ENCODE measurements around the gene ISM1.

Gene ISM1

DNA sequence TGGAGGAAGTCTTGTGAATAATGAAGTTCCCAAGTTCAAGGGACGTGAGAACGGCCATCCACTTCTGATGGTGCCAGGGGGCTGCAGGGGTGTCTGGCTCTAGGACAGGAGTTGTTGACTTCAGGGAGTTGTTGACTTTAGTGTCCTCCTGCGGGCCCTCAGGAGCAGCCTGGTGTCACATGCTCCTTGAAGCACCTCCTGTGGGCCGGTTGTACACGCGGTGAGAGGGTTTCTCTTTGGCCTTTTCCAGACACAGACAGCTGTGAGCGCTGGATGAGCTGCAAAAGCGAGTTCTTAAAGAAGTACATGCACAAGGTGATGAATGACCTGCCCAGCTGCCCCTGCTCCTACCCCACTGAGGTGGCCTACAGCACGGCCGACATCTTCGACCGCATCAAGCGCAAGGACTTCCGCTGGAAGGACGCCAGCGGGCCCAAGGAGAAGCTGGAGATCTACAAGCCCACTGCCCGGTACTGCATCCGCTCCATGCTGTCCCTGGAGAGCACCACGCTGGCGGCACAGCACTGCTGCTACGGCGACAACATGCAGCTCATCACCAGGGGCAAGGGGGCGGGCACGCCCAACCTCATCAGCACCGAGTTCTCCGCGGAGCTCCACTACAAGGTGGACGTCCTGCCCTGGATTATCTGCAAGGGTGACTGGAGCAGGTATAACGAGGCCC is 77.8 kb downstream of the ISM1 start:
- in situ Hi-C loops (cut with MboI; ENCODE audit: low sequenced_read_pairs, unreplicated experiment): loop anchor here (10.0 kb wide), 1 partner anchor 184 kb away; no protein-coding TSS in a partner anchor
- peak; percentile 5 for DNase-seq (ENCODE audit: low spot score)
- TF ChIP-seq, protein P1, sequence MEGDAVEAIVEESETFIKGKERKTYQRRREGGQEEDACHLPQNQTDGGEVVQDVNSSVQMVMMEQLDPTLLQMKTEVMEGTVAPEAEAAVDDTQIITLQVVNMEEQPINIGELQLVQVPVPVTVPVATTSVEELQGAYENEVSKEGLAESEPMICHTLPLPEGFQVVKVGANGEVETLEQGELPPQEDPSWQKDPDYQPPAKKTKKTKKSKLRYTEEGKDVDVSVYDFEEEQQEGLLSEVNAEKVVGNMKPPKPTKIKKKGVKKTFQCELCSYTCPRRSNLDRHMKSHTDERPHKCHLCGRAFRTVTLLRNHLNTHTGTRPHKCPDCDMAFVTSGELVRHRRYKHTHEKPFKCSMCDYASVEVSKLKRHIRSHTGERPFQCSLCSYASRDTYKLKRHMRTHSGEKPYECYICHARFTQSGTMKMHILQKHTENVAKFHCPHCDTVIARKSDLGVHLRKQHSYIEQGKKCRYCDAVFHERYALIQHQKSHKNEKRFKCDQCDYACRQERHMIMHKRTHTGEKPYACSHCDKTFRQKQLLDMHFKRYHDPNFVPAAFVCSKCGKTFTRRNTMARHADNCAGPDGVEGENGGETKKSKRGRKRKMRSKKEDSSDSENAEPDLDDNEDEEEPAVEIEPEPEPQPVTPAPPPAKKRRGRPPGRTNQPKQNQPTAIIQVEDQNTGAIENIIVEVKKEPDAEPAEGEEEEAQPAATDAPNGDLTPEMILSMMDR (IDR thresholded peaks at IDR 0.05; ENCODE audit: borderline replicate concordance, control extremely low read depth, extremely low read depth, insufficient read depth, missing control alignments): no peak

DNA sequence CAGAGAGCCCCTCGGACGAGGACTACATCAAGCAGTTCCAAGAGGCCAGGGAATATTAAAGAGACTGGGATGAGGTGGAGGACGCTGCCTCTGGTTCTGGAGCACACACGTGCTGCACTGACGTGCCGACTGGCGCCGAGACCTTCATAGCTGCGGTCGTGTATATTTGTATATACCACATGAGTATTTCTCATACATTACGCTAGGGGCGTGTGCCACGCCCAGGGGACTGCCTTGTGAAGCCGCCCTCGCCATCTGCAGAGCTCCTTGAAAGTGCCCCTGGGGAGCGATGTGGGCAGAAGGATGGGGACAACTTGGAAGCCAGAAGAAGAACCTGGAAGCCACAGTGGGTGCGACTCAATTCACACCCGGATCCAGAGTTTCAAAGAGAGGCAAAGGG is 78.3 kb downstream of the ISM1 start:
- TF ChIP-seq, protein P1 (IDR thresholded peaks at IDR 0.05; ENCODE audit: borderline replicate concordance, control extremely low read depth, extremely low read depth, insufficient read depth, missing control alignments): no peak
- in situ Hi-C loops (cut with MboI; ENCODE audit: low sequenced_read_pairs, unreplicated experiment): loop anchor here (10.0 kb wide), 1 partner anchor 185 kb away; no protein-coding TSS in a partner anchor
- DNase-seq (ENCODE audit: low spot score): peak; percentile 1

GRCh38 chr20:13301596-13301995 is 80.5 kb downstream of the ISM1 start:
- in situ Hi-C loops (cut with MboI; ENCODE audit: low sequenced_read_pairs, unreplicated experiment): loop anchor here (25.0 kb wide), 1 partner anchor 486 kb away; the partner anchor contains the start of genes ESF1 and NDUFAF5
- TF ChIP-seq, protein P1 (IDR thresholded peaks at IDR 0.05; ENCODE audit: borderline replicate concordance, control extremely low read depth, extremely low read depth, insufficient read depth, missing control alignments): no peak
- no peak for DNase-seq (ENCODE audit: low spot score)

- peak; percentile 44 for DNase-seq (ENCODE audit: low spot score)
- in situ Hi-C loops (cut with MboI; ENCODE audit: low sequenced_read_pairs, unreplicated experiment): loop anchor here (25.0 kb wide), 1 partner anchor 484 kb away; the partner anchor contains the start of genes ESF1 and NDUFAF5
- TF ChIP-seq, protein P1 (IDR thresholded peaks at IDR 0.05; ENCODE audit: borderline replicate concordance, control extremely low read depth, extremely low read depth, insufficient read depth, missing control alignments): peak; percentile 47
Observed at GRCh38 chr20:13302647-13303450, 81.8 kb downstream of the ISM1 start.

- TF ChIP-seq, protein P1 (IDR thresholded peaks at IDR 0.05; ENCODE audit: borderline replicate concordance, control extremely low read depth, extremely low read depth, insufficient read depth, missing control alignments): no peak
- no peak for DNase-seq (ENCODE audit: low spot score)
- in situ Hi-C loops (cut with MboI; ENCODE audit: low sequenced_read_pairs, unreplicated experiment): loop anchor here (25.0 kb wide), 1 partner anchor 482 kb away; the partner anchor contains the start of genes ESF1 and NDUFAF5
Observed at GRCh38 chr20:13305284-13305683, 84.2 kb downstream of the ISM1 start.

DNA sequence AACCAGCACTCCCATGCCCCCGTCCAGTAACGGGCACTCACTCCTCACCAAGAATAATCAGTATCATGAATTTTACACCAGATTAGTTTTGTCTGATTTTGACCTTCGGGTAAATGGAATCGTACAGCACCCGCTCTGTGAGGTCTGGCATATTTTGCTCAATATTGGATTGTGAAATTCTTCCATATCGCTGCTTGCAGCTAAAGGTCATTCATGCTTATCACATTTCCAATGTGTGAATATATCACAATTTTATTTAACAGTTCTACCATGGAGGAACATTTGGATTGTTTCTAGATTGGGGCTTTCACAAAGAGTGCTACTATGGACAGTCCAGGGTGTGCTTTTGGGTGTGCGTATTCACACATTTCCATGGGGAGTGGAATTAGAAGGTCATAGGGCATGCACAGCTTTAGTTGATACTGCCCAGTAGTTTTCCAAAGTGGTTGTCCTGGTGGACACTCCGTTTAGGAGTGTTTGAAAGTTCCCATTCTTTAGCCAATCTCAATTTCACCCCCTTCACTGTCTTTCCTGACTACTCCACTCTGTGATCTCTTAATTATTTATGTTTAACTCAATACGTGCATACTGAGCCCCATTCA is 86.6 kb downstream of the ISM1 start:
- in situ Hi-C loops (cut with MboI; ENCODE audit: low sequenced_read_pairs, unreplicated experiment): loop anchor here (25.0 kb wide), 1 partner anchor 480 kb away; the partner anchor contains the start of genes ESF1 and NDUFAF5
- TF ChIP-seq, protein P1 (IDR thresholded peaks at IDR 0.05; ENCODE audit: borderline replicate concordance, control extremely low read depth, extremely low read depth, insufficient read depth, missing control alignments): no peak

More for the DNA sequence above, 86.6 kb downstream of the ISM1 start:
- DNase-seq (ENCODE audit: low spot score): no peak

All from GM13976 (cell line).